ENCODE results near the gene TPP2.

GRCh38 chr13:102561933-102562332, 34.9 kb upstream of the TPP2 start:
- TF ChIP-seq EZH2 (IDR thresholded peaks at IDR 0.05; ENCODE audit: low read length), result no peak
- TF ChIP-seq, protein P1, sequence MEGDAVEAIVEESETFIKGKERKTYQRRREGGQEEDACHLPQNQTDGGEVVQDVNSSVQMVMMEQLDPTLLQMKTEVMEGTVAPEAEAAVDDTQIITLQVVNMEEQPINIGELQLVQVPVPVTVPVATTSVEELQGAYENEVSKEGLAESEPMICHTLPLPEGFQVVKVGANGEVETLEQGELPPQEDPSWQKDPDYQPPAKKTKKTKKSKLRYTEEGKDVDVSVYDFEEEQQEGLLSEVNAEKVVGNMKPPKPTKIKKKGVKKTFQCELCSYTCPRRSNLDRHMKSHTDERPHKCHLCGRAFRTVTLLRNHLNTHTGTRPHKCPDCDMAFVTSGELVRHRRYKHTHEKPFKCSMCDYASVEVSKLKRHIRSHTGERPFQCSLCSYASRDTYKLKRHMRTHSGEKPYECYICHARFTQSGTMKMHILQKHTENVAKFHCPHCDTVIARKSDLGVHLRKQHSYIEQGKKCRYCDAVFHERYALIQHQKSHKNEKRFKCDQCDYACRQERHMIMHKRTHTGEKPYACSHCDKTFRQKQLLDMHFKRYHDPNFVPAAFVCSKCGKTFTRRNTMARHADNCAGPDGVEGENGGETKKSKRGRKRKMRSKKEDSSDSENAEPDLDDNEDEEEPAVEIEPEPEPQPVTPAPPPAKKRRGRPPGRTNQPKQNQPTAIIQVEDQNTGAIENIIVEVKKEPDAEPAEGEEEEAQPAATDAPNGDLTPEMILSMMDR (optimal IDR thresholded peaks at IDR 0.05 in 1 of 3, IDR thresholded peaks at IDR 0.05 in 1 of 3, conservative IDR thresholded peaks at IDR 0.05 in 1 of 3; ENCODE audit: extremely low read depth in 1 of 3, insufficient read depth in 2 of 3, low read length in 3 of 3), result no peak
